ENCODE results near the gene PRSS50. TPM values are rescaled to one million over a fixed set of nuclear protein-coding genes. Genes with fewer than 3 reads are reported as not detected.
"Not testable (repeated sequence)": the region's sequence is repeated elsewhere in the genome, so short reads cannot be mapped to it uniquely, and the experiment has no call there.

The PRSS50 gene, protein sequence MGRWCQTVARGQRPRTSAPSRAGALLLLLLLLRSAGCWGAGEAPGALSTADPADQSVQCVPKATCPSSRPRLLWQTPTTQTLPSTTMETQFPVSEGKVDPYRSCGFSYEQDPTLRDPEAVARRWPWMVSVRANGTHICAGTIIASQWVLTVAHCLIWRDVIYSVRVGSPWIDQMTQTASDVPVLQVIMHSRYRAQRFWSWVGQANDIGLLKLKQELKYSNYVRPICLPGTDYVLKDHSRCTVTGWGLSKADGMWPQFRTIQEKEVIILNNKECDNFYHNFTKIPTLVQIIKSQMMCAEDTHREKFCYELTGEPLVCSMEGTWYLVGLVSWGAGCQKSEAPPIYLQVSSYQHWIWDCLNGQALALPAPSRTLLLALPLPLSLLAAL
- total RNA-seq: 0.16 TPM
- long read RNA-seq: 0 reads

DNA sequence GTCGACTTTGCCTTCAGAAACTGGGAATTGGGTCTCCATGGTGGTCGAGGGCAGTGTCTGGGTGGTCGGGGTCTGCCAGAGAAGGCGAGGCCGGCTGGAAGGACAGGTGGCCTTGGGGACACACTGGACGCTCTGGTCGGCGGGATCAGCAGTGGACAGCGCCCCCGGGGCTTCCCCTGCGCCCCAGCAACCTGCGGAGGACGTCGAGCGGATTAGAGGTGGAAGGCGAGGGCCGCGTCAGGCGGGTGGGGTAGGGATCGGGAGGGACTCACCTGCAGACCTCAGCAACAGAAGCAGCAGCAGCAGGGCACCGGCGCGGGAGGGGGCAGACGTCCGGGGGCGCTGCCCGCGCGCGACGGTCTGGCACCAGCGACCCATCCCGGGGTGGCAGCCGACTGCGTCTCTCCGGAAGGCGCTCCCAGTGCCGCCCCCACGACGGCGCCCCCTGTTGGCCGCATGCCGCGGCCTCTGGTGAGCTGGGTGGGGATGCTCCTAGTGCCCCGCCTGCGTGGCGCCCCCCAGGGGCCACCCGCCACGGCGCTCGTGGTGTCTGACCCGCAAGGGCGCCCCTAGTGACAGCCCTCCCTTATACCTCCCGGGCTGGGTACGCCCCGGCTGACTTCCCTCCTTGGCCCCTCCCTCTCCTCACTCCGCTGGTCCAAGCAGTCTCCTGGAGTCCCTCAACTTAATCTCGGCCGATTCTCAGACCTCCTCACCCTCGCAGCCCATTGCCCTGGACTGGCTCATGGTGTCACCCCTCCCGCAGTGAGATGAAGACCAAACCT is at the start of gene PRSS50:
Gene PRSS50 (minus strand): TSS at position 423 of the 785 bp plus-strand sequence. CDS start 45 bp downstream, at position 378.
- no peak for ATAC-seq (ENCODE audit: poor library complexity)
- intact Hi-C loops (cut with DNase I): no loop called here
- peak; percentile 32 for DNase-seq

- DNase-seq: no peak
- no peak for ATAC-seq (ENCODE audit: poor library complexity)
- intact Hi-C loops (cut with DNase I): no loop called here
Observed at GRCh38 chr3:46764206-46764605, 46.5 kb upstream of the PRSS50 start.

DNA sequence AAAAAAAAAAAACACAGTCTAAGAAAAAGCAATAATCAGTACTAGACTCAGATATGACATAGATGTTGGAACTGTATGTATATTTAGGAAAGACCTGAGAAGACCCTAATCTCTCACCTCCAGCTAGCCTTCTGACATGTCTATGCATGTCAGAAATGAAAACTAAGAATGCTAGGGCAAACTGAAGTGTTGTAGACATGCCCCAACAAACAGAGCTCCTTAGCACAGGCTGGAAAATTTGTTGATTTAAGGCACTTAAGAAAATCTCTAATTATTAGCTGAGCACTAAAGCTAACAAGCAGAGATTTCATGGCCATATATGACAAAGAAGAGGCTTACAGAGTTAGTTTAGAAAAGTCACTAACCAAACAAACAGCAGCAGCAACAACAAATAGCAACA is 45.5 kb upstream of the PRSS50 start:
- intact Hi-C loops (cut with DNase I): no loop called here
- DNase-seq: no peak
- ATAC-seq (ENCODE audit: poor library complexity): no peak

- ATAC-seq (ENCODE audit: poor library complexity) (no peak), DNase-seq (no peak)
- intact Hi-C loops (cut with DNase I): no loop called here
Observed at GRCh38 chr3:46759239-46760167, 41.8 kb upstream of the PRSS50 start.

DNA sequence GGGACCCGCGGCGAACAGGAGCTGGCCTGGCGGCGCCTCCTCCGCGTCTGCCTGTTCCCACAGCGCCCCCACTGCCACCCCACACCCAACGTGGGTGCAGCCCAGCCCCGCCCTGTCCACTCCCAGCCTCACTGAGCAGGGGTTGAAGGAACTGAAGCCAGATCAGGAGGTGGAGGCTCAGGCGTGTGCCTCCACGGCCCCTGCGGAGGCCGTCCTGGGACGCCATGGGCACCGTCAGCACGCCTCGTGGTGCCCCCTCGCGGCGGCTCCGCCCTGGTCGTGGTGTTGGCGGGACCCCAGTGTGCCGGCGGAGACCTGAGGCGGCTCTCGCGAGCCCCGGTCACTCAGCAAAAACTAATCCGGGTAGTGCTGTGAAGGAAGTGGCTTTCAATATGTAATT is 39.0 kb upstream of the PRSS50 start:
- intact Hi-C loops (cut with DNase I): no loop called here
- DNase-seq: no peak
- no peak for ATAC-seq (ENCODE audit: poor library complexity)

GRCh38 chr3:46755646-46756045 is 38.0 kb upstream of the PRSS50 start:
- DNase-seq (no peak), ATAC-seq (ENCODE audit: poor library complexity) (no peak)
- intact Hi-C loops (cut with DNase I): no loop called here

- DNase-seq; ATAC-seq (ENCODE audit: poor library complexity); intact Hi-C loops (cut with DNase I): not testable (repeated sequence)
Observed at GRCh38 chr3:46753127-46753526, 35.5 kb upstream of the PRSS50 start.

DNA sequence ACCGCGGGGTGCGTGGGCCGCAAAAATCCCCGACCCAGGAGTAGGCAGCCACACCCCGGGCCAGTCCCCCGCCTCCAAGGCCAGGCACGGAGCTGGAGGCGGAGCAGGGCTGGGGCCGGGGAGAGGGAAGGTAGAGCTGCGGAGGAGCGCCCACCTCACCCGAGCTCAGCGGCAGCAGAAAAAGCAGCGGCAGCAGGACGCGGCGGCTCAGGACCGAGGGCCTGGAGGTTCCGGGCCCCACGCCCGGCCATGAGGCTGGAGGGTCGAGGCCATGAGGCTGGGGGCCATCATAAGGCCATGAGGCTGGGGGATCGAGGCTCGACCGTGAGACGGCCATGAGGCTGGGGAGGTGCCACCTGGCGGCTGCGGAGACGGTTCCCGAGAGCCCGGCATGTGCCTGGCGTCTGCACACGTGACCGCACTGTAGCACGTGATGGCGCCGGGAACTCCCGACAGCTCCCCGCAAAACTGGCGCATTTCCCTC is 32.9 kb upstream of the PRSS50 start:
- intact Hi-C loops (cut with DNase I): no loop called here
- no peak for ATAC-seq (ENCODE audit: poor library complexity)
- no peak for DNase-seq

DNA sequence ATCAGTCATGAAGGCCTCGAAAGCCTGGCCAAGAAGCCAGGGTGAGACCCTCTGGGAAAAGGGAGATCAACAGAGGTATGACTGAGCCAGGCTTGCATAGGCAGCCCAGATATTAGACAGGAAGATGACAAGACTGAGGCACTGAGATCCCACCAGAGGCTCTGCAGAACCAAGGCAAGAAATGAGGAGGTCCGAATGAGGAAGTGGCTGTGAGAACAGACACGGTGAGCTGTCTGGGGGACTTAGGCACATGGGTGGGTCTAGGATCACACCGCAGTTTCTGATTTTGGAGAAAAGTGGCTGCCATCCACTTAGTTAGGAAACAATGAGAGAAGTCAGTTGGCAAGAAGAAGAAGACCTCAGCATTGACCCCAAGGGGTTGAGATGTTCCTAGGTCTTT is 31.5 kb upstream of the PRSS50 start:
- DNase-seq: no peak
- no peak for ATAC-seq (ENCODE audit: poor library complexity)
- intact Hi-C loops (cut with DNase I): no loop called here

- intact Hi-C loops (cut with DNase I): no loop called here
- DNase-seq (no peak), ATAC-seq (ENCODE audit: poor library complexity) (no peak)
Observed at GRCh38 chr3:46748170-46748569, 30.5 kb upstream of the PRSS50 start.

GRCh38 chr3:46746711-46747110 is 29.0 kb upstream of the PRSS50 start:
- DNase-seq: no peak
- intact Hi-C loops (cut with DNase I): no loop called here
- no peak for ATAC-seq (ENCODE audit: poor library complexity)

DNA sequence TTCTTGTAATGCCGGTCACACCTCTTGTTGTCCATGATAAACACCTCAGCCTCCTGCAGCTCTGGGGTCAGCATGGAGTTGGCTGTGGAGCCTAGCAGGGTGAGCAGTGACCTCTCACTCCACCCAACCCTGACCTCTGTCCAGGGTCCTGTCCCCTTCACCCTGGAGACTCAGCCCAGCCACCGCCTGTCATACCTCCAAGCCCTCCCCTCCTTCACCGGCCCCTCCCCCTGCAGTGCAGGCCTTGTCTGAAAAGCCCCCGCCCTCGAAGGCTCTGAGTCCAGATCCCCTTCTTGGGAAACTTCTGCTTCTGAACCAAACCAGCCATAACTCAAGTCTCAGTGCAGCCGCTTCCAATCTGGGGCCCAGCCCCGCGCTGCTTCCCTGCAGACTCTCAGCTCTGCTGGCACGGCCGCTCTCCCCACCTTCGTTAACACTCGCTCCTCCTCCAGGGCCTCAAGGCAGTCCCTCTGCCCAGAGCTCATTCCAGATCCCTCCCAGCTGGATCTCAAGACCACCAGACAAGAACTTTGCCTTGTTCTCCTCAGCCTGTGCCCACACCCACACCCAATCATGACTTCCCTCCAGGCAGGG is 25.4 kb upstream of the PRSS50 start:
- ATAC-seq (ENCODE audit: poor library complexity) (no peak), DNase-seq (no peak)
- intact Hi-C loops (cut with DNase I): no loop called here

DNA sequence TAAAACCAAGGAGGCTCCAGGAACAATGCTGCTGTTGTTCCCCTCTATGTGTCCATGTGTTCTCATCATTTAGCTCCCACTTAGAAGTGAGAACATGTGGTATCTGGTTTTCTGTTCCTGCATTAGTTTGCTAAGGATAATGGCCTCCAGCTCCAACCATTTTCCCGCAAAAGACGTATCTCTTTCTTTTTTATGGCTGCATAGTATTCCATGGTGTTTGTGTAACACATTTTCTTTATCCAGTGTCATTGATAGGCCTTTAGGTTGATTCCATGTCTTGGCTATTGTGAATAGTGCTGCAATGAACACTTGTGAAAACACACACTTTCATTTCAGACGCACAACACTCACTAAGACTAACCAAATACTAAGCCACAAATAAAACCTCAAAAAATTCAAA is 21.9 kb upstream of the PRSS50 start:
- DNase-seq; ATAC-seq (ENCODE audit: poor library complexity); intact Hi-C loops (cut with DNase I): not testable (repeated sequence)

GRCh38 chr3:46737329-46737731 is 19.7 kb upstream of the PRSS50 start:
- ATAC-seq (ENCODE audit: poor library complexity) (peak; percentile 49), DNase-seq (no peak)
- intact Hi-C loops (cut with DNase I): no loop called here

GRCh38 chr3:46736006-46736872 is 18.6 kb upstream of the PRSS50 start:
- ATAC-seq (ENCODE audit: poor library complexity): no peak
- intact Hi-C loops (cut with DNase I): no loop called here
- no peak for DNase-seq

- ATAC-seq (ENCODE audit: poor library complexity) (no peak), DNase-seq (no peak)
- intact Hi-C loops (cut with DNase I): no loop called here
Observed at GRCh38 chr3:46734773-46735172, 17.1 kb upstream of the PRSS50 start.

GRCh38 chr3:46733026-46733800 is 15.5 kb upstream of the PRSS50 start:
- no peak for DNase-seq
- ATAC-seq (ENCODE audit: poor library complexity): no peak

More at GRCh38 chr3:46733026-46733800, 15.5 kb upstream of the PRSS50 start:
- intact Hi-C loops (cut with DNase I): no loop called here
